HG03442 (cell line): Measurements from ENCODE around the gene PSD2.

Experiments
- ATAC-seq: cut with Tn5 transposase; IDR thresholded peaks from one replicate; pipeline ENCODE4 v1.9.1; 2021; ENCODE audit warnings: mild to moderate bottlenecking, moderate library complexity; ENCODE audit not compliant: unreplicated experiment

The PSD2 gene

GRCh38 chr5:139852696-139853095 lies 57.1 kb downstream of the PSD2 start:
- no peak for ATAC-seq

- no peak for ATAC-seq
These were observed 58.5 kb downstream of the PSD2 start for GRCh38 chr5:139854029-139854605.

GRCh38 chr5:139854953-139855352 lies 59.3 kb downstream of the PSD2 start:
- ATAC-seq = no peak

GRCh38 chr5:139855451-139855850 lies 59.8 kb downstream of the PSD2 start:
- ATAC-seq = no peak

- no peak for ATAC-seq
These were observed 60.4 kb downstream of the PSD2 start for GRCh38 chr5:139855946-139856540.

- no peak for ATAC-seq
These were observed 61.1 kb downstream of the PSD2 start for GRCh38 chr5:139856714-139857113.

GRCh38 chr5:139859013-139859412 lies 63.4 kb downstream of the PSD2 start:
- no peak for ATAC-seq

GRCh38 chr5:139861021-139861888 lies 65.6 kb downstream of the PSD2 start:
- no peak for ATAC-seq

GRCh38 chr5:139861889-139862207 lies 66.2 kb downstream of the PSD2 start:
- ATAC-seq = no peak

- peak; percentile 46 for ATAC-seq
These were observed 66.7 kb downstream of the PSD2 start for GRCh38 chr5:139862313-139862712.

GRCh38 chr5:139862803-139863202 lies 67.2 kb downstream of the PSD2 start:
- no peak for ATAC-seq

- ATAC-seq = no peak
These were observed 67.8 kb downstream of the PSD2 start for GRCh38 chr5:139863361-139863760.

- ATAC-seq = peak; percentile 58
These were observed 68.4 kb downstream of the PSD2 start for GRCh38 chr5:139863855-139864558.

- ATAC-seq = no peak
These were observed 69.3 kb downstream of the PSD2 start for GRCh38 chr5:139864716-139865483.

GRCh38 chr5:139867109-139867508 lies 71.5 kb downstream of the PSD2 start:
- no peak for ATAC-seq

- ATAC-seq = no peak
These were observed 72.0 kb downstream of the PSD2 start for GRCh38 chr5:139867581-139867980.

GRCh38 chr5:139869042-139869790 lies 73.6 kb downstream of the PSD2 start:
- no peak for ATAC-seq

- ATAC-seq = no peak
These were observed 75.1 kb downstream of the PSD2 start for GRCh38 chr5:139870677-139871076.

- no peak for ATAC-seq
These were observed 76.0 kb downstream of the PSD2 start for GRCh38 chr5:139871614-139872013.
